Ovary (tissue), 9 donors: ENCODE measurements around the gene GBF1. TPM values are rescaled to one million over a fixed set of nuclear protein-coding genes. Genes with fewer than 3 reads are reported as not detected.

Experiments used
- DNase-seq, 5 donors: peaks; one replicate each; pipeline ENCODE4 v3.0.0-alpha.2; 2019 to 2020
- H3K27ac ChIP-seq, 2 donors: fragments of 200-600 bp; one replicate each; pipeline versions ENCODE4 v1.5.1 to v1.8.0; 2019 to 2022
- H3K27me3 ChIP-seq: fragments of 200-600 bp; one replicate; pipeline ENCODE4 v1.8.0; 2022
- H3K36me3 ChIP-seq: fragments of 200-600 bp; sonication (generic); one replicate; pipeline ENCODE4 v1.5.1; 2019
- H3K4me1 ChIP-seq: one replicate; pipeline ENCODE4 v1.8.1; 2013; ENCODE audit warnings: mild to moderate bottlenecking, moderate library complexity; ENCODE audit not compliant: insufficient read depth
- H3K4me3 ChIP-seq: fragments of 200-600 bp; sonication (generic); one replicate; pipeline ENCODE4 v1.5.1; 2017
- H3K9me3 ChIP-seq, 2 donors: fragments of 200-600 bp in 1 of 2; sonication (generic) in 1 of 2; one replicate each; pipeline versions ENCODE4 v1.5.1 to v1.8.1; 2013 to 2019; ENCODE audit warnings: mild to moderate bottlenecking in 1 of 2, moderate library complexity in 1 of 2
- CTCF ChIP-seq, 3 donors: fragments of 450-650 bp in 2 of 3; fragments of 200-600 bp in 1 of 3; IDR thresholded peaks; one replicate each; pipeline versions ENCODE4 v1.5.1 to v1.8.0; 2016 to 2022; ENCODE audit warnings: antibody characterized with exemption in 3 of 3, mild to moderate bottlenecking in 1 of 3
- EP300 ChIP-seq: sonication (generic); formaldehyde crosslinking; IDR thresholded peaks from one replicate; pipeline ENCODE4 v1.6.1; 2017; ENCODE audit warnings: antibody characterized with exemption
- POLR2A ChIP-seq: fragments of 450-650 bp; IDR thresholded peaks from one replicate; pipeline ENCODE4 v1.6.1; 2017; ENCODE audit warnings: antibody characterized with exemption, mild to moderate bottlenecking, moderate library complexity
- WGBS, 3 donors: extraction: QIAGEN DNeasy Blood & Tissue Kit in 1 of 3; methylation state at CpG; one replicate each; pipeline versions ENCODE4 v1.1.5 to v1.1.7; 2013 to 2017; 5-methylcytosine and 5-hydroxymethylcytosine counted together
- intact Hi-C, 4 donors: fragments of 100-400 bp; cut with DNase I; formaldehyde crosslinking; loops; one replicate each; pipeline versions ENCODE4 v1.11.0 to v1.15.1; 2022 to 2023
- polyA plus RNA-seq, 2 donors: library from polyadenylated mRNA; stranded (reverse); fragments of 200-250 nt in 1 of 2; fragments of 350-450 nt in 1 of 2; fragmentation: Illumina TruSeq in 1 of 2; extraction: RNeasy Lipid Tissue Mini Kit (QIAGEN cat#74804) in 1 of 2; gene quantifications; one replicate each; pipeline ENCODE4 v1.2.3, GENCODE V29; 2013 to 2014
- total RNA-seq, 7 donors: library from RNA; depleted of rRNA in 2 of 7; stranded (reverse); fragments of >200 nt in 2 of 7; fragmentation: NEBNext Ultra II Directional in 3 of 7; extraction: Animal tissue kit (Norgen Biotek cat#: 25700) in 3 of 7; gene quantifications; one replicate each; pipeline versions ENCODE4 v1.1.0 to v1.2.4, GENCODE V29; 2016 to 2023
- donor health status: DM: no; HTN: no; CAD: no; lungs with moderate emphysema.
- donor health status: DM: no; HTN: no; CAD: no.
- donor health status: Bipolar disorder and iron deficiency.
- donor health status: DM: yes; HTN: yes; CAD: no.
- donor health status: DM: no; HTN: no; CAD: no.
- donor health status: DM: yes; HTN: yes; CAD: no.

GBF1 gene
- total and polyA plus RNA-seq, 9 donors: 13.2 to 43.2 (median 34.4) TPM

GRCh38 chr10:102327641-102328040, 82.3 kb downstream of the GBF1 start:
- no peaks in the 10 kb centered on the region for H3K27me3 ChIP-seq
- no peak overlapping the region for H3K4me3 ChIP-seq
- intact Hi-C loops: no loop called here
- DNase-seq: no peak
- TF ChIP-seq POLR2A (no peak), EP300 (no peak), CTCF (IDR thresholded peaks at IDR 0.05) (no peak)
- WGBS, 3 donors: 88 to 93% (median 93%) methylated on average over 2 of the region's 2 CpGs
- peaks cover 2% of the 10 kb centered on the region for H3K4me1 ChIP-seq
- H3K27ac ChIP-seq: no peak overlapping the region
- H3K9me3 ChIP-seq: no peaks in the 10 kb centered on the region
- H3K36me3 ChIP-seq: no peaks in the 10 kb centered on the region

- H3K36me3 ChIP-seq: no peaks in the 10 kb centered on the region
- H3K27ac ChIP-seq: no peak overlapping the region
- H3K4me1 ChIP-seq: no peaks in the 10 kb centered on the region
- H3K27me3 ChIP-seq: no peaks in the 10 kb centered on the region
- intact Hi-C loops: no loop called here
- H3K4me3 ChIP-seq: no peak overlapping the region
- H3K9me3 ChIP-seq: no peaks in the 10 kb centered on the region
- DNase-seq: no peak
- no peak for TF ChIP-seq POLR2A
- TF ChIP-seq CTCF (IDR thresholded peaks at IDR 0.05): no peak
- TF ChIP-seq EP300: no peak
These were observed 87.4 kb downstream of the GBF1 start for GRCh38 chr10:102332772-102333171.

- H3K27ac ChIP-seq: no peak overlapping the region
- DNase-seq: no peak
- H3K4me3 ChIP-seq: no peak overlapping the region
- 47 to 56% (median 52%) methylated on average over 4 of the region's 4 CpGs for WGBS, 3 donors
- no peaks in the 10 kb centered on the region for H3K4me1 ChIP-seq
- intact Hi-C loops: no loop called here
- H3K36me3 ChIP-seq: no peaks in the 10 kb centered on the region
- TF ChIP-seq CTCF (IDR thresholded peaks at IDR 0.05) (no peak), POLR2A (no peak), EP300 (no peak)
- H3K9me3 ChIP-seq: no peaks in the 10 kb centered on the region
- H3K27me3 ChIP-seq: no peaks in the 10 kb centered on the region
These were observed 88.8 kb downstream of the GBF1 start for GRCh38 chr10:102334101-102334500.

GRCh38 chr10:102335184-102335583, 89.9 kb downstream of the GBF1 start:
- peak in 3 of 5 donors; percentile 12 to 44 (median 40) for DNase-seq
- no peak overlapping the region for H3K4me3 ChIP-seq
- no peaks in the 10 kb centered on the region for H3K27me3 ChIP-seq
- intact Hi-C loops: no loop called here
- no peaks in the 10 kb centered on the region for H3K4me1 ChIP-seq
- no peaks in the 10 kb centered on the region for H3K36me3 ChIP-seq
- no peak for TF ChIP-seq POLR2A
- no peaks in the 10 kb centered on the region for H3K9me3 ChIP-seq
- 72 to 83% (median 83%) methylated on average over 3 of the region's 3 CpGs for WGBS, 3 donors
- H3K27ac ChIP-seq: no peak overlapping the region

GRCh38 chr10:102341038-102341688, 95.8 kb downstream of the GBF1 start:
- intact Hi-C loops: no loop called here

More at GRCh38 chr10:102341038-102341688, 95.8 kb downstream of the GBF1 start:
- H3K36me3 ChIP-seq: no peaks in the 10 kb centered on the region
- DNase-seq: no peak
- no peak overlapping the region for H3K4me3 ChIP-seq
- 84 to 92% (median 89%) methylated on average over 2 of the region's 2 CpGs for WGBS, 3 donors
- no peaks in the 10 kb centered on the region for H3K27me3 ChIP-seq
- H3K4me1 ChIP-seq: no peaks in the 10 kb centered on the region
- H3K9me3 ChIP-seq: no peaks in the 10 kb centered on the region
- no peak overlapping the region for H3K27ac ChIP-seq
- TF ChIP-seq CTCF (IDR thresholded peaks at IDR 0.05): no peak
- no peak for TF ChIP-seq EP300
- TF ChIP-seq POLR2A: no peak
